NCI-H446 treated with DMSO at 0.1 percent for 48 hours (cell line): ENCODE measurements around the gene SMG9.
"Not testable (repeated sequence)": the region's sequence is repeated elsewhere in the genome, so short reads cannot be mapped to it uniquely, and the experiment has no call there.

Source experiments
- DNase-seq: peaks from one replicate; lab custom pipeline; 2025; lab: John Stamatoyannopoulos, UW

Gene SMG9

GRCh38 chr19:43692385-43692784 lies 62.4 kb downstream of the SMG9 start:
- DNase-seq = no peak

GRCh38 chr19:43691755-43692154 lies 63.0 kb downstream of the SMG9 start:
- DNase-seq = no peak

GRCh38 chr19:43690890-43691289 lies 63.9 kb downstream of the SMG9 start:
- DNase-seq = no peak

- DNase-seq = no peak
Observed at GRCh38 chr19:43690444-43690843, 64.3 kb downstream of the SMG9 start.

- no peak for DNase-seq
Observed at GRCh38 chr19:43688059-43688701, 66.6 kb downstream of the SMG9 start.

GRCh38 chr19:43687660-43687997 lies 67.1 kb downstream of the SMG9 start:
- no peak for DNase-seq

- no peak for DNase-seq
Observed at GRCh38 chr19:43684326-43684725, 70.4 kb downstream of the SMG9 start.

GRCh38 chr19:43683905-43684304 lies 70.9 kb downstream of the SMG9 start:
- no peak for DNase-seq

- no peak for DNase-seq
Observed at GRCh38 chr19:43682824-43683661, 71.7 kb downstream of the SMG9 start.

GRCh38 chr19:43682269-43682668 lies 72.5 kb downstream of the SMG9 start:
- DNase-seq = not testable (repeated sequence)

GRCh38 chr19:43681821-43682220 lies 72.9 kb downstream of the SMG9 start:
- no peak for DNase-seq

GRCh38 chr19:43678512-43679261 lies 76.1 kb downstream of the SMG9 start:
- no peak for DNase-seq
